ENCODE data around the gene PDCD2. TPM values are rescaled to one million over a fixed set of nuclear protein-coding genes. Genes with fewer than 3 reads are reported as not detected.
A peak's percentile ranks its signal among the peaks of the same experiment; 100 is the strongest.
"Not testable (repeated sequence)": the region's sequence is repeated elsewhere in the genome, so short reads cannot be mapped to it uniquely, and the experiment has no call there.

PDCD2 gene
- total RNA-seq (2014; rRNA removed; shearing (Covaris generic)) = 261 and 272 TPM in 2 replicates
- polyA plus RNA-seq (2015; cell fraction: cytosol; rRNA removed) = 223 and 239 TPM in 2 replicates
- 139 and 142 TPM in 2 replicates for polyA plus RNA-seq (2015; cell fraction: nucleus; rRNA removed)

GRCh38 chr6:170584181-170584953 lies at the start of gene PDCD2:
PDCD2 (minus strand) TSS chr6:170584637; CDS start chr6:170584581, 56 bp downstream.
- DNase-seq (ENCODE audit: low read depth) = peak; percentile 90

GRCh38 chr6:170616020-170616554 lies 31.6 kb upstream of the PDCD2 start:
- DNase-seq (ENCODE audit: low read depth) = not testable (repeated sequence)

GRCh38 chr6:170612256-170612804 lies 27.9 kb upstream of the PDCD2 start:
- not testable (repeated sequence) for DNase-seq (ENCODE audit: low read depth)

- not testable (repeated sequence) for DNase-seq (ENCODE audit: low read depth)
These were observed 24.8 kb upstream of the PDCD2 start for GRCh38 chr6:170609225-170609624.

GRCh38 chr6:170605574-170606259 lies 21.3 kb upstream of the PDCD2 start:
- DNase-seq (ENCODE audit: low read depth) = no peak

- no peak for DNase-seq (ENCODE audit: low read depth)
These were observed 12.8 kb upstream of the PDCD2 start for GRCh38 chr6:170597278-170597677.

GRCh38 chr6:170596426-170596825 lies 12.0 kb upstream of the PDCD2 start:
- no peak for DNase-seq (ENCODE audit: low read depth)

- no peak for DNase-seq (ENCODE audit: low read depth)
These were observed 6.3 kb upstream of the PDCD2 start for GRCh38 chr6:170590725-170591124.

- DNase-seq (ENCODE audit: low read depth) = no peak
These were observed 589 bp upstream of the PDCD2 start for GRCh38 chr6:170584954-170585498.

GRCh38 chr6:170583756-170584180 lies 669 bp downstream of the PDCD2 start:
- DNase-seq (ENCODE audit: low read depth) = no peak

GRCh38 chr6:170578909-170579308 lies 5.5 kb downstream of the PDCD2 start:
- DNase-seq (ENCODE audit: low read depth) = no peak

GRCh38 chr6:170575250-170575649 lies 9.2 kb downstream of the PDCD2 start:
- DNase-seq (ENCODE audit: low read depth) = no peak

GRCh38 chr6:170572704-170573466 lies 11.6 kb downstream of the PDCD2 start:
- no peak for DNase-seq (ENCODE audit: low read depth)

GRCh38 chr6:170564936-170565530 lies 19.4 kb downstream of the PDCD2 start:
- no peak for DNase-seq (ENCODE audit: low read depth)

GRCh38 chr6:170561555-170561954 lies 22.9 kb downstream of the PDCD2 start:
- DNase-seq (ENCODE audit: low read depth) = no peak

- DNase-seq (ENCODE audit: low read depth) = no peak
These were observed 29.1 kb downstream of the PDCD2 start for GRCh38 chr6:170555305-170555704.

- DNase-seq (ENCODE audit: low read depth) = no peak
These were observed 29.7 kb downstream of the PDCD2 start for GRCh38 chr6:170554796-170555137.

GRCh38 chr6:170554013-170554795 lies 30.2 kb downstream of the PDCD2 start, which contains the start of gene TBP:
TBP (plus strand) TSS chr6:170554369; CDS start chr6:170557030, 2,661 bp downstream.
- DNase-seq (ENCODE audit: low read depth) = peak; percentile 97

GRCh38 chr6:170553534-170554012 lies 30.9 kb downstream of the PDCD2 start:
- no peak for DNase-seq (ENCODE audit: low read depth)

Data from HT1080 (cell line).